GM18498 (cell line): ENCODE data around the gene NDST4.

ENCODE experiments used
- ATAC-seq: cut with Tn5 transposase; IDR thresholded peaks from one replicate; pipeline ENCODE4 v1.9.1; 2021; ENCODE audit warnings: mild to moderate bottlenecking, moderate library complexity; ENCODE audit not compliant: unreplicated experiment

NDST4 gene

DNA sequence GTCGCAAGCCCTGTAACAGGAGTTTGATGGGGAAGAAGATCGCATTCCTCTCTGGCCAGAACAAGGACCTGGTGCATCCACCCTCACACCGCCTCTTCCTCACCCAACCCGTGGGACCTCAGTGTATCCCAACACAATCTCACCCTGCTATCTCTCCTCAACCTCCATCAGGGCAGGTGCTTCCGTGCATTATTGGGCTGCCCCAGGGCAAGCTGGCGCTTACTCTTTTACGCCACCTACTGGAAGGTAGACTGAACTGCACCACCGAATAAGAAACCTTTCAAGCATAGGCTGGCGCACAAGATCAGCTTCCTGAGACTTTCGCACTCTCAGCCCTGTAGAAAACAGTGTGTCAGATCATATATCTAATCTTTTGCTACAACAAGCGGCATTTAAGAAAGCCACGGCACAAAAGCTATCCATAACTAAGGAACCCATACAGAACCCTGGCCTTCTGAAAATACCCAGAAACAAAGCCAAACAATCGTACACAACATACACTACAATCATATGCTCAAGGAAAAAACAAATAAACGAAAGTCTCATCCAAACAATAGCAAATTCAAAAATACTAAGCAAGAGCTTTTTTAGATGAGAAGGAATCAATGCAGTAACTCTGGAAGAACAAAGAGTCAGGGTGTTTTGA is 305.5 kb downstream of the NDST4 start:
- ATAC-seq = peak; percentile 99

DNA sequence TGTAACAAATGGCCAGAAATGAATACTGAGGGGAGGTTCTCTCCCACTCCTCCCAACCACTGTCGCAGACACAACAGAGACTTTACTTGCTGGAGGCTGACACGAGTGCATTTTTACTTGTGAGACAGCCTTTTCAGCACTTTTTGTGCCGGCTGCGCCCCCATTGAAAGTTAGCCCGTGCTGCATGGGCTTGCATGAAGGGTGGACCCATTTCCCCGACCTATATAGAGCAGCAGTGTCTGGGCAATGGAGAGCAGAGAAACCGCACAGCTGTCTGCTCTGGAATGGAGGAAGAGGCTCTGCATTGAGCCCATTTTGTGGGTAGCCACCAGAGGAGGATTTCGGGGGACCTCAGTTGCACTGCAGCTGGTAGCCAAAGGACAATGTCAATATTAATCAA is 306.1 kb downstream of the NDST4 start:
- ATAC-seq = no peak

DNA sequence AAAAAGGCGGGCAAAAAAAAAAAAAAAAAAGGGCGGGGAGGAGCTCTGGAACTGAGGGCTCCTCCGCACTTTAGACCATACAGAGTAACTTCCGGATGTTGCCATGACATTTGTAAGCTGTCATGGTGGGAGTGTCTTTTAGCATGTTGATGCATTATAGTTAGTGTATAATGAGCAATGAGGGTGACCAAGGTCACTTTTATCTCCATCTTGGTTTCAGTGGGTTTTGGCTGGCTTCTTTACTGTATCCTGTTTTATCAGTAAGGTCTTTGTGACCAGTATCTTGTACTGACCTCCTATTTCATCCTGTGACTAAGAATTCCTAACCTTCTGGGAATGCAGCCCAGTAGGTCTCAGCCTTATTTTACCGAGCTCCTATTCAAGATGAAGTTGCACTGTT is 321.4 kb downstream of the NDST4 start:
- no peak for ATAC-seq

DNA sequence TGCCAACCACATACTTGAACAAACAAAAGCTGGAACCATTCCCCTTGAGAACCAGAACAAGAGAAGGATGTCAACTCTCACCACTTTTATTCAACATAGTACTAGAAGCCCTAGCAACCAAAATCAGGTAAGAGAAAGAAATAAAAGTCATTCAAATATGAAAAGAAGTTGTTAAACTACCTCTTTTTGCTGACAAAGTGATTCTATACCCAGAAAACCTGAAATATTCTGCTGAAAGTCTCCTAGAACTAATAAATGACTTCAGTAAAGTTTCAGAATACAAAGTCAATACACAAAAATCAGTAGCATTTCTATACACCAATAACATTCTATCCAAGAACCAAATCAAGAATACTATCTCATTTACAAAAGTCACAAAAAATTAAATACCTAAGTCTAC is 327.9 kb downstream of the NDST4 start:
- ATAC-seq = no peak

DNA sequence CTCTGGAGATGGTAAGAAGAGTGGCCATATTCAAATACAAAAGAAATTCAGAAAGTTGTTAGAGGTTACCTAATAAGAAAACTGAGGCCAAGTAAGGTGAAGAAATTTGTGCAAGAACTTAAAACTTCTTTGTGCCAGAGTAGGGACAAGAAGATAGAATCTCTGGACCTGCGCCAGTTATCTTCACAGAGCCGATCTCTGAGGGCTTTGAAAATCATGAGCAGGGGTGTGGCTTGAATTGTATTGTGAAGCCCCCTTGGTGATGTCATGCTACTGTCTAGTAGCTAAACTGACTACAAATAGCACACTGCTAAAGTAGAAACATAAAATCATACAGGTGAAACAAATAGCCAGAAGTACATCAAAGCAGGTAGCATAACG is 330.2 kb downstream of the NDST4 start:
- ATAC-seq = no peak

DNA sequence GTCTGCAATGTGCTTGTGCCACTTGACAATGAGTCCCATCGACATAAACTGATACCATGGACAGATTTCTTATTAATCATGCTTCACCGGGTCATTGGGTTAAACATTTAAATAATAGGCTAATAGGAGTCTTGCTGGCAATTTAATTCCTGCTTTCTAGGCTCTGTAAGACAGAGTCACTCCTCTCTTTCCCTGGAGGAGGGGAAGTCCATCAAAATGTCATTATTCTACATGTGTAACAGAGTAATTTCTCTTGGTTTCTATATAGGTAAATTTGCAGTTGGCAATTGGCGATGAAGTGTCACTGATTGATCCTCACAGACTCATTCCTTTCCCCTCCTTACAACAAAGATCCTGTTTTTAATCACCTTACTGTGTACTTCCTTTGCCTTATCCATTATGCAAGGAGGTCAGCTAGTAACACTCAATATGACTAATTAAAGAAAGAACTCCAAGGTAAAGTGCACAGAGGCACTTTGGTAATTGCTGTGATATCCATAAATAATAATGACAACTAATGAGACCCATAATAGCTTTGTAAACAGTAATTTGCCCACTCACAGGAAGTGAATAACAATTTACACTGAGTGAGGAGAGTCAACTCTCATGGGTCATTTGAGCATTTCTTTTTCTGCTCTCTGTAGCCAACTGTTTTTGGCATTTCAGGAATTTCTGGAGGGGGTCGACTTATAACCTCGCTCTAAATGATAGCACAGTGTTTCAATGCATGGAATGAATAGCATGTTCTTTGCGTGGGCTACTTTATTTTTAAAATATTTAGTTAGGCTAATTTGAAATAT is 330.8 kb downstream of the NDST4 start:
- no peak for ATAC-seq

DNA sequence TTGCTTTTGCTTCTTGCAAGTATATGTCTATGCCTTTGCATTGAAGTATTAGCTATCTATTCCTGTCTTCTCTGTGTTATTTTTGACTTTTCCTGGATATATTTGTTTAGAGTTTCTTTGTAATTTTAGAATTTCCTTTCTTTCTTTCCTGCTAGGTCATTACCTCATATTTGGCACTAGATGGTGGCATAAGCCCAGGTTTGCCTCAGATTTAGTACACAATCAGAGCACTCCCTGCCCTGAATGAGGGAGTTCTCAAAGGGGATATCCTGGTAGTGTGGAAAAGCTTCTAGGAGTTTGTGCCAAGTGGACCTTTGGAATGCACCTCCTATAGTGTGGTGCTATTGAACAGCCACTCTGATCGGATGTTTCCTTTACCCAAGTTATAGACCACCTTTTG is 333.2 kb downstream of the NDST4 start:
- ATAC-seq = no peak
